Left lobe of liver (tissue), 2 donors: ENCODE data around the gene WWOX. TPM values are rescaled to one million over a fixed set of nuclear protein-coding genes. Genes with fewer than 3 reads are reported as not detected.

Experiments
- ATAC-seq: fragments of 200-7000 bp; cut with Tn5 transposase; one replicate; pipeline ENCODE4 v1.9.1; 2020; ENCODE audit warnings: mild to moderate bottlenecking, moderate library complexity
- DNase-seq: peaks from one replicate; pipeline ENCODE4 v3.0.0-alpha.2; 2020; ENCODE audit warnings: low spot score
- total RNA-seq: library from RNA; stranded (reverse); gene quantifications from one replicate; pipeline ENCODE4 v1.2.1, GENCODE V29; 2021
- donor health status: DM: no; HTN: no; CAD: no; lungs with moderate emphysema.
- donor health status: DM: no; HTN: yes; CAD: no.

WWOX gene
- total RNA-seq, 1 donor from 2014 or later, result 15.1 TPM

DNA sequence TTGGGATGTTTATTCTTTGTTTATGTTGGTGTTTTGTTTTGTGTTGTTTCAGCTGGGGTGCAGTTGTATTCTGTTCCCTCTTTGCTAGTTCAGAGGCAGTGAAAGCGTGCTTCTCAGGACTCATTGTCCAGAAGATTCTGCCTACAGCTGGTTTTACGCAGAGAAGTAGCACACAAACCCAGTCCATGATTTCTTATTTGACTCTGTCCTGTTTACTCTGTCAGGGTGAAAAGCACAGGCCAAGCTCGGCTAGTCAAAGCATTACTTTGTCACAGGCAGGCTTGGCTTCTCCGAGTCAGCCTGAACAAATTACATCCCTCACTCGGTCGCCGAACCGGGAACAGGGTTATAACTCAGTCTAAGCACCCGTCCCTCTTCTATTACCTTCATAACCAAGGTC lies 1066.1 kb downstream of the WWOX start:
- DNase-seq (peak; percentile 54), ATAC-seq (peak; percentile 81)

DNA sequence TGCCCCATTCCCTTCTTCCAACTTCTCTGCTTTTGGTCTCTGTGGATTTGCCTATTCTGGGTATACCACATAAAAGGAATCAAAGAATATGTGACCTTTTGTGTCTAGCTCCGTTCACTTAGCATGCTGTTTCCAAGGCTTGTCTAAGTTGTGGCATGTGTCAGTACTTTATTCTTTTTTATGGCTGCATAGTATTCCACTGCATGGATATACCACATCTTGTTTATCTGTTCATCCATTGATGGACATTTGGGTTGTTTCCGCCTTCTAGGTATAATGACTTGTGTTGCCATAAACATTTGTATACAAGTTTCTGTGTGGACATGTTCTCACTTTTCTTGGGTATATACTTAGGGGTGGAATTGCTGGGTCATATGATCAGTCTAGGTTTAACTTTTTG lies 1068.4 kb downstream of the WWOX start:
- DNase-seq, result no peak
- ATAC-seq, result no peak

DNA sequence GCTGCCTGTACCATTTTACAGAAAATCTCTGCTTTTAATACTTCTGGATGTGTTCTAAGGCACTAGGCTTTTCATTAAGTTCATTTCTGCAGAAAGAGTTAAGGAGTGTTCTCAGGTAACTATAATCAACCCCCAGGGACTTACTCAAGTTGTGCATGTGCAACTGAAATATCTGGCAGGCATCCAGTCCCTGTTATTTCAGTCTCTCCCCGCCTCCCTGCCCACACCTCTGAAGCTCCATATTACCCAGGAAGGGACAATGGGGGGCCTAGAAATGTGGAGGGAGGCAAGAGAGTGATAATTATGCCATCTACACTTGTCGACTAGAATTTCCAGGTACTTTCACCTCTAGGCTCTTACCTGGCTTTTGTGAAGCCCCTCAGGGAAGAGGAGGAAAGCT lies 1068.9 kb downstream of the WWOX start:
- ATAC-seq, result no peak
- DNase-seq, result no peak

DNA sequence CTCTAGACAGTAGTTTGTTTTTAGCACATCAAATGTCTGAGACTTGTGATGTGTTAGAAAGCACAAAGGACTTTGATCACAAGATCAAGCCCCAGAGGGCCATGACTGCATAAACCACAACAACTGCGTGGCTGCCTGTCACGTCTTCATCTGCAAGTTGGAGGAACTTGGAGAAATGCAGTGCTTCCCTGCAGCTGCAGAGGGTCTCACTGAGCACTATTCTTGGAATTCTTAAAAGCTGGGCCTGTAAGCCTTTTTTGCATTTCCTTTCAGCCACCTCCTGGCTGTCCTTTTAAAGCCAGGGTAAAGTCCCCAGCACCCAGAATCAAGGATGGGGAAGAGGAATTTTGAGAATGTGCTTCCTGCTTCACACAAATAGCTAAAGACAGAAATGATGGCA lies 1069.8 kb downstream of the WWOX start:
- ATAC-seq (no peak), DNase-seq (no peak)

DNA sequence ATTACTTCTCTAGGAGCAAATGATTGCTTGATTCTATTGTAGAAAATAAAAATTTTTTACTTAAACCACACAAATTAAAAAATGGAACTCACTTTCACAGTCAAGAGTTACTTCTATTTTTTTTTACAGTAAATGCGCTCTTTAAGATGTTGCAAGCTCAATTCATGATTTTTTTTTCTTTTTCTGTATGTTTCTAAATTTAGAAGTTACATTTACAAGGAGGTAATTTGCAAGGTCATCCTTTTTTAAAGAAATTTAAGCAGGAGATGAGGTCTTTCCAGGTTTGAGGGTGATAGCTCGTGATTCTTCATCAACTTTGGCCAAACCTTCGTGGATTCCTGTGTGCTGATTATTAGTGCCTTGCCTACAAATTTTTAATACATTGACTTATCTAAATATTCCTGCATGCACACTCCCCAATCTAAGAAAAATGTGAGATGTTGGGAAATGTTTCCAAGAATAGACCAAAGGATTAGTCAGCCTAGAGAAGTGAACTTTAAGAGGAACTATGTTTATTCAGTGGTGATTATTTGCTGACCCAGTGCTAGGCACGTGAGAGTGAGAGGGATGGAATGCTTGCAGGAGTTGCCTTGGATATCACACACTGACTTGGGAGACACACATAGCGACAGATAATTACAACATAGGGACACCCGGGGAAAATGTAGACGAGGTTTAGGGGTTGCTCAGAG lies 1071.2 kb downstream of the WWOX start:
- DNase-seq, result no peak
- no peak for ATAC-seq

DNA sequence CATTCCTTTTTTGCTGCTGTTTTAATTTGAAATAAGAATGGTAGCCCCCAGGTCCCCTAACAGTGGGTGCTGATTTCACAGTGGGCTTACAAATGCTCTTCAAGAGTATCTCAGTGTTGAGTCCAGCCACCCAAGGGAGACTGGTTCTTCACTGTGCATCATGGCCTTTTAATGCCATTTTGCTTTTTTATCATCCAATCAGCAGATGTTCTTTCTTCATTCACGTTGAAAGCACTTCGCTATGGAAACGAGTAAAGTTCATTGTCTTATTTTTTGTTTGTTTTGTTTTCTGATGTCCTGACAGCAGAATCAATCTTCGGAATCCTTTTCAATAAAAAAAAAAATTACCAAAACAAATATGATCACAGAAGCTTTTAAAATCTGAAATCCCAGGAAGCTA lies 1072.0 kb downstream of the WWOX start:
- no peak for ATAC-seq

DNA sequence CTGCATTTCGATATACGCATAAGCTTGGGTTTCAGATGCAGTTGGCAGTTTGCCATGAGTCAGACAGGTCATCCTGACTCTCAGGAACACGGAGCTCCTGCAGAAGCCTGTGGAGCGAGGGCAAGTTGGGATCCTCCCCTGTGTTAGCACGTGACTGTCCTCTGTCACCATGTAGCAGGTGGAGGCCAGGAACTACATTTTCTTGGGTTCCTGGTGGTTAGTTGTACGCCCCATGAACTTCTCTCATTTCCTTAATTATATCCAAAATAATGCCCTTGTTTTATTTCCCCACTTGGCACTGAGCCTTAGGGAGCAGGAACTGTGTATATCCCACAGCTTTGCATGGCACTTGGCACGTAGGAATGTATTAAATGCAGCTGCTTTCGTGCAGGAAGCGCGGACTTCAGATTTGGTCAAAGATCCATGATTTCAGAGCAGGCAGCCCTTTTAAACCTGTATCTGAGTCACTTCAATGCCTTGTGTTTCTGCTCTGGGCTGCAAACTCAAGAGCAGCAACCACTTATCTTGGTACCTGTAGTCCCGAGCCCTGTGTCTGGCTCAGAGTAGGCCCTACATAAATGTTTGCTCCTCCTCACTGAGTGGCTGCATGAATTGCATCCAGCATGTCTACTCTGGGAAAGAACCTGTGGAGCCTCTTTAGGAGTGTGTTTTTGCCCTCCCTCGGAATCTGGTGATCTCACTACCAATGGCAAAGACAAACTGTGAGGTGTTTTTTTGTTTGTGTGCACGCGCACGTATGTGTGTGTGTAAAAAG lies 1072.7 kb downstream of the WWOX start:
- DNase-seq (no peak), ATAC-seq (peak; percentile 21)

More for the DNA sequence above, 1072.0 kb downstream of the WWOX start:
- DNase-seq, result no peak

DNA sequence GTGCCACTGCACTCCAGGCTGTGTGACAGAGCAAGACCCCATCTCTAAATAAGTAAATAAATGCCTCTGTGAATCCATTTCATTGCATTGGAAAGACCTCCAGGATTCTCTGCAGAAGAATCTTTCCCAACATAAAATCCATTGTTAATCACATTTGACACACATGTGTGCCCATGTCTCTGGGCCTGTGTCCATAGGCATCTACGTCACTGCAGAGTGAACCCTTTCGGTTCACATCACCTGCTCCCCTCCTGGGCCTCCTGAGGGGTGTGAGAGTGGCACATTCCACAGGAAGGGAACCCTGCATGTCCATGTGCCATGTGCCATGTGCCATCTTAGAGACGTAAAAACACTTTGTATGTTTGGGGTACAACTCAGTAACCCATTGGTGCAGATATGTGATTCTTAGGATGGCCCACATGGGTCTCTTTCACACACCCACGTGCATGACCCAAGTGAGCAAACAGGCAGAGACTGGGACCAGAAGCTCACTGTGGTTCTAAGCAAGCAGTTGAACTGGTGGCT lies 1073.6 kb downstream of the WWOX start:
- ATAC-seq, result no peak
- DNase-seq, result no peak

DNA sequence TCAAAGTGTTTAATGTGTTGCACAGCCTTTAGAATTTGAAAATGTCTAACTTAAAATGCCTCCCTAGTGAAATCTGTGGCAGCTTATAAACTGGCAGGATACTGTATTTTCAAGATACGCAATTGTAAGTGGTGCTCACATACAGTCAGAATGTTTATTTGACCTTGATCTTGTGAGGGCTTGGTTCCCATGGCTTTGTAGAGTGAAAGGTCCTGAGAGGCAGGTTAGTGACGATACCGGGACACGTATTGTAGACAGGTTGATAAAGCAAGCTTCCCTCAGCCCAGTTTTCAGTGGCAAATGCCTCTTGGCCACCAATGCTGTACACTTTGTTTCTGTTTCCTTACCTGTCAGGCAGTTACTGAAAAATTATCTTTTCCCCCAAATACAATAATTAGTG lies 1074.5 kb downstream of the WWOX start:
- DNase-seq, result no peak
- ATAC-seq, result no peak

DNA sequence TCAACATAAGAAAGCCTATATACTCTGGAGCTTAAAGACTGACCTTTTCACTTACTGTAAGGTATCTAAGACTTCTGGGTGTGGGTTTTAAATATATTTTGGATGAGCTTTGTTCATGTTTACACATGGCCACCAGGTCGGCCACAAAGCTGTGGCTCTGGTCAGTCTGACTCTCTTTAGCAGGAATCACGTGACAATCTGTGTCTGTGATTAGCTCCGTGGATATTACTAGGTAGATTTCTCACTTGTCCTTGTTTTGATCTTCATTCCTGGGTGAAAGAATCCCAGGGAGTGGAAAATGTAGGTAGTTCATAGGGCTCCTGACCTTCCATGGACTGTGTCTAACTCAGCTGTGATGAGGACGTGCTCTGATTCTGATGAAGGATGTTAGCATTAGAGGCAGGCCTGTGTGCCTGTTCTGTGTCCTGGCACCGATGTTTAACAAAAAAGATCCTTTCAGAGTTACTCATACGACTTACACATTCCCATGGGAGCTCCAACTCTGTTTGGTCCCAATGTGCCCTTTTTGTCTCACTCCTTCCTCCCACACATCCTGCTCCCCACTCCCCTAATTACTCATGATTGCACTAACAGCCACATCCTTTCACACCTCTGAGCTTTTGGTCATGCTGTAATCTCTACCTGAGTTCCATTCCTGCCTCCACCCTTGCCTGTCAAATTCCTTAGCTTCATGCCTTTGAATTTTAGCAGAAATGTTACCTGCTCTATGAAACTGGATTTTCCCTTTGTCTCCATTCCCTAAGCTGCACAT lies 1076.0 kb downstream of the WWOX start:
- DNase-seq (no peak), ATAC-seq (no peak)

DNA sequence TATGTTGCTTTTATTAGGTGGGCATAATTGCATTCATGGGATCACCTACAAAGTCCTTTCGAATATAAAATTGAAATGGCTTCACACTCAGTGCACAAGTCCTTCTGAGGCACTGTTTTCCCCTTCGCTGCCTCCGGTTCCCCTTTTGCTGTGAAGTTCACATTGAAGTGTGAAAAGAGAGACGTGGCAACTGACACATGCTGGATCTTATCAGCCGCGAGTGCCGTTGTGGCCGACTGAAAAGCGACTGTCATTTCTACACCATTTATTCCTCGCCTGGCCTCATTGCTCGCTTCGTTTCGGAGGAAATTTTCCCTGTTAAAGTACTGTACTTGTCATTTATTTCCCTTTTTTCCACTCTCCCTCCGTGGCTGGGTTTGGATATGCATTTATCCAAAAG lies 1077.6 kb downstream of the WWOX start:
- ATAC-seq (no peak), DNase-seq (no peak)

DNA sequence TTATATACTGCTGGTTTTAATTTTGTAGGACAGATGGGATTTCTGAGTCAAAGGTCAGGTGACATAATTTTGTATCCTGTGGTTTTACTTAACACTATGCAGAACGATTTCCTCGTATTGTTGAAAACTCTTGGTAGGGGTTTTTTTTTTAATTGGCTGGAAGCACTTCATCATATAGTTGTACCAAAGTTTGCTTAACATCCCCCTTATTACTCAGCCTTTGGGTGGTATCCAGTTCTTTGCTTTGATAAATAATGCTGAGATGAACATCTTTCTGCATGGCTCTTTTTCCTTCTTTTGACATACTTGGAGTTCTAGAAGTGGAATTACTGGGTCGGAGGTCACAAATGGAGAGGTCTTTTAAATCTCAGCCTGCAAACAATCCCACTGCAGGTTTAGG lies 1082.0 kb downstream of the WWOX start:
- ATAC-seq, result no peak

DNA sequence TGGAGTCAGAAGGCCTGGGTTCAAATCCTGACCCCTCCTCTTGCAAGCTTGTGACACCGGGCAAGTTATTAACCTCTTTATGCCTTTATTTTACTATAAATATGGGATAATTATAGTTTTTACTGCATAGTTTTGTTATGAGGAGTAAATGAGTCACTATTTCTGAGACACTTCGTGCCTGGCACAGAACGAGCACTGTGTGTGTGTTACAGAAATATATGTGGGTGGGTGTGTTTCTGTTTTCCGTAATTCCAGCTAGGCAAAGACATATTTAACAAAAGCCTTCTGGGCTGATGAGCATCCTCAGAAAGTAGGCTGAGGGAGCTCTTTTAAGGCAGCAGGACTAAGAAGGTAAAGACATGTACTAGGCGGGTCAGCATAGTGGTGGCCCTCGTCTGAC lies 1083.2 kb downstream of the WWOX start:
- no peak for ATAC-seq
- DNase-seq, result no peak

More for the DNA sequence above, 1082.0 kb downstream of the WWOX start:
- no peak for DNase-seq

DNA sequence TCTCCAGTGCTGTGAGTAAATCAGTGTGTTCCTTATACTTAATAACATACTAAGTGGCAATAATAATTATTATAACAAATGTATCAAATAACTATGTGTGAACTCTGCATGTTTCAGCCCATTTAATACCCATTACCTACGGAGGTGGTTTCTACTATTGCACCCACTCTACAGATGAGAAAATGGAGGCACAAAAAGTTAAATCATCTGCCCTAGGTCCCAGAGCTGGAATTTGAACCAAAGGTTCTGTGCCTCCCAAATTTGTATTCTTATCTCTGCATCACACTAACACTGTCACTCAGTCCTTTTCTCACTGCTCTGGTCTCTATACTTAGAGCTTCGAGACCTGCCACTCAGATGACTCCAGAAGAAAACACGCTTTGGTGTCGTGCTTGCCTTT lies 1084.1 kb downstream of the WWOX start:
- DNase-seq (no peak), ATAC-seq (no peak)

DNA sequence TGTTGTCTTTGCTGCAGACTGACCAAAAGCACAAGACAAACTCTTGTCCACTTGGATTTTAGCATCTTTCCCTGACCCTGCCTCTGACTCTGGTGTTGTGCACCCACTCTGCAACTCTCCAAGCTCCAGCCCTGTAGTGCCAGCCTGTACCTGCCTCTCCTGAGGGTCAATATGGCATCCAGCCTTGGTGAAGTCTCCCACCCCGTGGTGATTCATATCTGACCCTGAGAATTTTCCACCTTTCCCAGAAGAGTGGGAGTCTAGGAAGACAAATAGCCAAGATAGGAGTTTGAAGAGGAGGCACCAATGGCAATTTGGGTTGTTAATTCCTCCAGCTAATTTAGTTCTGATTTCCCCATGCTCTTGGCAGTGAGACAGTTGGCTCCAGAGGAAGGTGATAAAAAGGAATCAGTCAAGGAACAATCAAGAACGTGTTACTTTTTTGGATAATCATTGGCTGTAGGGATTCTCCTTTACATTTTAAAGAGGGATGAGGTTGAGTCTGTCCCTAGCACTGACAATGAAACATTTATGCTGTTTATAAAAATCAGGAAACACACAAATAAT lies 1085.1 kb downstream of the WWOX start:
- ATAC-seq (no peak), DNase-seq (no peak)

DNA sequence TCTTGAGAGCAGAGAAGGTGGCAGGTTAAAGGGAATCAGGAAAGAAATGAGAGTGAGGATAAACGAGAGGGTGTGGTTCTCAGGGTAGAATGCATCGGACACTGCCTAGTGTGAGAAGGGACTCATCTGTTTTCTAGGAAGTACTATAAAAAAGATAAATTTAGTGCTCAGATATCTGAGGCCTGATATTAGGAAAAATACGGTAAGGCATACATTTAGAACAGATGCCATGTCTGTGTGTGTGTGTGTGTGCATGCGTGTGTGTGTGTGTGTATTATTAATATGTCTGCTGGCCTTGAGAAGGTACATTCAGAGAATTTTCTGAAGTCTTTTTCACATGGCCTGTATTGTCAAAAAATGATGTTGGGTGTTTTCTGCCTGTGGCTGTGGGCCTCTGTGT lies 1086.3 kb downstream of the WWOX start:
- ATAC-seq, result no peak
- no peak for DNase-seq

DNA sequence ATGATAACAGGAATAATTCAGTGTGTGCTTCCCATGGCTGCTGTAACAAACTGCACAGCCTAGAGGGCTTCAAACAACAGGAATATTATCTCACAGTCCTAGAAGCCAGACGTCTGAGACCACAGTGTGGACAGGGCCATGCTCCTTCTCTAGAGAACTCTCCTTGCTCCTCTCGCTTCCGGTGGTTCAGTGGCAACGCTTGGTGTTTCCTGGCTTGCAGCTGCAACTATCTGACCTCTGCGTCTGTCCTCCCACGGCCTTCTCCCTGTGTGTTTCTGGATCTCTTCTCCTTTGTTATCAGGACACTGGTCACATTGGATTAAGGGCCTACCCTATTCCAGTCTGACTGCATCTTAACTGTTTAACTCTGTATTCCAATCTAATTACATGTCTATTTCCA lies 1086.7 kb downstream of the WWOX start:
- no peak for DNase-seq
- ATAC-seq, result peak; percentile 21

DNA sequence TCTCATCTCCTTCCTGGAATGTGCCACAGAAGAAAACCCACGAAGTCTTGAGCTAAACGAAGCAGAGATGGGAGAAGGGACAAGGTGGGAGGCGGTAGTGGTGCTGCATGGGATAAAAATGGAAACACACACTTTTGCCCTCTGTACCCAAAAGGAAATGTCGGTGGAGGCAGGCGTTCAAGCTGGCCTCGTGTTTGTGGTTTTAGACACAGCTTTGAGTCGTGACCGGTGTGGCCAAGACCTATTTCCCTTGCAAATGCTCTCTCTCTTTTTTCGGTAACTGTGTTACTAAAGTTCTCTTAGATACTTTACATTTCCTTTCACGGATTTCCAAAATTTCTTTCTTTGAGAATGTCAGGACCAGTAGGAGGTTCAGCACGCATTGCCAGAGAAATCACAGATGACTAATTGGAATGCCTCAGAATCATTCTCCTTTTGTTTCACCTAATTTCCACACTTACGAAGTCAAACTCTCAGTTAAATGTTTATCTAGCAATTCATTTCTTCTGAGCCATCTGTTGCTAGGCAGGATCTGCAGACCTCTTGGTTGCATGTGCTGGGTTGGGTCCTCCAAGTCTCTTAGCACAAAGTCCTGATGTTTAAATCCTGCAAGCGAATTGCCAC lies 1088.8 kb downstream of the WWOX start:
- no peak for DNase-seq
- ATAC-seq, result no peak

DNA sequence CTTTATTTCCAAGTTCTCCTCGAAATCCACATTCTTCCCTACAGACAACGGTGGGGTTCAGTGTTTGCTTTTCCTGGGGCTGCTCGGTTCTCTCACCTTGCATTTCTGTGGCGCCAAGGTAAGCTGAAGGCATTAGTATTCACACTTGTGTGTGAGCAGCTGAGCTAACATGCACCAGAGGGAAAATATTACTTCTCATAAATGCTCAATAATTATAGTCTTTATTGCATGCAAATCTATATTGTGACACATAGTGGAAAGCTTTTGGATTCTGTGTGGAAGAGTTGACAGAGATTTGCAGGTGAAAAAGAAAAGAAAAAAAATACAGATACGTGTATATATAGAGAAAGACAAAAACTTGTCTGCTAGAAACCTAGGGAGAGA lies 1089.3 kb downstream of the WWOX start:
- no peak for DNase-seq
- ATAC-seq, result no peak

DNA sequence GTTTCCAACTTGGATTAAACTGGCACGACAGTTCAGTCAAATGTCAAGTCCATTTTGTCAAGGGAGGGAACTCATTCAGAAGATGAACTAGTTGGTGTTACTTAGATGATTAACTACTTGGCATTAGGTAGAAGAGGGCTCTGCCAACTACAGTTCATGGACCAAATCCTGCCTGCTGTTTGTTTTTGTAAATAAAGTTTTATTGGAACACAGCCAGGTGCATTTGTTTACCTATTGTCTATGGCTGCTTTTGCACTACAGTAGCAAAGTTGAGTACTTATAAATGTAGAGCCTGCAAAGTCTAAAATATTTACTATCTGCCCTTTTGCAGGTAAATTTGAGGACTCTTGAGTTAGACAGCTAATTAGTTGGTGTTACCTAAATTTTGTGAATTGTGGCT lies 1091.1 kb downstream of the WWOX start:
- DNase-seq, result no peak
- no peak for ATAC-seq

DNA sequence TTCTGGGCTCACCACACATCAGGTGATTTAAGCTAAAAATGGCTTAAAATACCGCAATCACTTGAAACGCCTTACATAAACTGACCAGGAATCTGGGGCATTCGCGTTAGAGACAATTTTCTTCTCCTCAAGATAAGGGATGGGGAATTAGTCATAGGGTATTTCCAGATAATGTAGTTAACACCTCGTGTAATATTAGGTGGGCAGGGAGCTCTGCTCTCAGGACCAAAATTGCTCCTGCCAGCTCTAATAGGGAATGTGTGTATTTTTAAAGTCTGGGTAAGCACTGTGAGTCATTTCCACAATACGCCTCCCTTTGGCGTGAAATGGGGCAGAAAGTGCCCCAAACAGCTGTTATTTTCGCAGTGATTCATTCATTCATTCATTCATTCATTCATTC lies 1092.5 kb downstream of the WWOX start:
- ATAC-seq (no peak), DNase-seq (no peak)
